ENCODE data around the gene LRIG1.

Gene LRIG1

DNA sequence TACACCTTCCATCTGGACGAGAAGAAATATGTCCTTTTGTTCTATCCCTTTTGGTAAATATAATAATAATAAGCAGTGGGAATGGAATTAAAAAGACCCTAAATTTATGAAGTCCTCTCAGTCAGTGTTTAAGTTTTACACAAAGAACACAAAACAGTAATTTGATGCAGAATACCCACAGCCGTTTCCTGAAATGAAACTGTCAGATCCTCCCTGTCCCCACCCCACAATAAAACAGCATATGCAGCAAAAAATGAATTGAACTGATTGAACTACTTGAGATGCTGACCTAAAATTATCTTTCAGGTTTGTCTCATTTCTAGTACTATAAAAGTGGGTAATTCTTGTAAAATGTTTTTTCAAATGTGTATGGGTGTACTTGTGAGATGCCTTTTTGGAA lies 2.2 kb upstream of the LRIG1 start:
- Histone ChIP-seq H3K4me3 (ENCODE audit: low read length) (no peak overlapping the region), H3K9me3 (ENCODE audit: insufficient read depth, low read depth, low read length) (no peaks in the 10 kb centered on the region), H3K27me3 (ENCODE audit: insufficient read depth, low read length) (0 out of 2 replicates have a peak, but pooled peaks cover 5% of the 10 kb centered on the region), H3K36me3 (ENCODE audit: insufficient read depth, low read depth, low read length) (no peaks in the 10 kb centered on the region), H3K27ac (ENCODE audit: low read length) (no peak overlapping the region), H3K9ac (ENCODE audit: low read depth, low read length) (no peak overlapping the region), H3K4me1 (ENCODE audit: insufficient read depth, low read length) (peaks cover 23% of the 10 kb centered on the region; the same call in 1 of the 2 replicates)

DNA sequence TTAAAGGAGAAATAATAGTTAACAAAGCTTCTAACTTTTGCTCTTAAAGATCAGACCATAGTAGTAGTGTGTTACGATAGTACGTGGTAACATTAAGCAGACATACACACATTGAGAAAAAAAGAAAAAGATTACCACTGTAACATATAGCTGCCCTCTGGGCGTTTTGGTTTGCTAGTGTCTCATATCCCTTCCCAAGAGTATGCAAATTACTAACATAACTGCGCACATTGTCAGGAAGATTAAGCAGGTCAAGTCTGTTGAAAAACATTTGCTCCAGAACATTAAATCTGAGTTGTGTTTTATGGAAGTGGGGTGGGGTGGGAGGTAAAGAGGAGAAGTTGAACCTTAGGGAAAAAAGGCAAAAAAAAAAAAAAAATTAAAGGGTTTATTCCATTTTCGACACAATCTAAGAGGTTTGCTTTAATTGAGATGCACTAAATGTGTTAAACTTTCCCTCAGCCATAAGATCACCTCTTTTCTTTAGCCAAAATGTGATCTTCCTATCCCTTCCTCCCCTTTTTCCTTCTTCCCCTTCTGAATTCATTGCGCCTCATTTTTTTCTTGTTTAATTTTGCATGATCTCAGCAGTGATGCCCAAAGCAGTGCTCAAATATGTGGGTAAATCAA lies 1.5 kb upstream of the LRIG1 start:
- Histone ChIP-seq H3K27me3 (ENCODE audit: insufficient read depth, low read length) (0 out of 2 replicates have a peak, but pooled peaks cover 5% of the 10 kb centered on the region), H3K9ac (ENCODE audit: low read depth, low read length) (no peak overlapping the region), H3K27ac (ENCODE audit: low read length) (no peak overlapping the region), H3K4me3 (ENCODE audit: low read length) (no peak overlapping the region), H3K4me1 (ENCODE audit: insufficient read depth, low read length) (peaks cover 26% of the 10 kb centered on the region; the same call in 1 of the 2 replicates), H3K9me3 (ENCODE audit: insufficient read depth, low read depth, low read length) (no peaks in the 10 kb centered on the region), H3K36me3 (ENCODE audit: insufficient read depth, low read depth, low read length) (no peaks in the 10 kb centered on the region)

DNA sequence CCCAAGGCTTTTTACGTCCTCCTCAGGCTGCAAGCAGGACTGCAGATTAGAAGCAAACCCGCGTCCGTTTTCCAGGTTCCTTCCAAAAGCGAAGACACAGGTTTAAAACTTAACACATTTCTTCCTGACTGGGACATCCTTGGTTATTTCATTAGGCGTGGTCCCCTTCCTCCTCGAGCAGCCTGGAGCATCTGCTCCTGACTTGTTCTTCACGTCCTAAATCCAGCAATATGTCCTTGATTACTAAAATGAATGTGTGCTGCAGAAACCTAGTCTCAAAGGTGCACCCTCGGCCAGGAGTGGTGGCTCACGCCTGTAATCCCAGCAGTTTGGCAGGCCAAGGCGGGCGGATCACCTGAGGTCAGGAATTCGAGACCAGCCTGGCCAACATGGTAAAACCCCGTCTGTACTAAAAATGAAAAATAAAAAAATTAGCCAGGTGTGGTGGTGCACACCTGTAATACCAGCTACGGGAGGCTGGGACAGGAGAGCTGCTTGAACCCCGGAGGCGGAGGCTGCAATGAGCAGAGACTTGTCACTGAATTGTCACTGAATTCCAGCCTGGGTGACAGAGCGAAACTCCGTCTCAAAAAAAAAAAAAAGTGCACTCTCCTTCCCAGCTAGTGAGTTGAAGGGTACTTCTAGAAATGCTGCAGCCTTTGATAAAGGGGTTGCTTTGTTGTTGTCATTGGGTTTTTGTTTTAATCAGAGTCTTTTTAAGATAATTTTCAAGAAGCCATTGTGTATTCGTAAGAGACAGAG lies 842 bp upstream of the LRIG1 start:
- Histone ChIP-seq H3K27me3 (ENCODE audit: insufficient read depth, low read length) (0 out of 2 replicates have a peak, but pooled peaks cover 5% of the 10 kb centered on the region), H3K4me3 (ENCODE audit: low read length) (peak overlapping the region; percentile 76), H3K36me3 (ENCODE audit: insufficient read depth, low read depth, low read length) (no peaks in the 10 kb centered on the region), H3K9me3 (ENCODE audit: insufficient read depth, low read depth, low read length) (no peaks in the 10 kb centered on the region), H3K27ac (ENCODE audit: low read length) (no peak overlapping the region), H3K4me1 (ENCODE audit: insufficient read depth, low read length) (peaks cover 33% of the 10 kb centered on the region; the same call in 1 of the 2 replicates), H3K9ac (ENCODE audit: low read depth, low read length) (peak overlapping the region; percentile 72; the same call in 1 of the 2 replicates)

DNA sequence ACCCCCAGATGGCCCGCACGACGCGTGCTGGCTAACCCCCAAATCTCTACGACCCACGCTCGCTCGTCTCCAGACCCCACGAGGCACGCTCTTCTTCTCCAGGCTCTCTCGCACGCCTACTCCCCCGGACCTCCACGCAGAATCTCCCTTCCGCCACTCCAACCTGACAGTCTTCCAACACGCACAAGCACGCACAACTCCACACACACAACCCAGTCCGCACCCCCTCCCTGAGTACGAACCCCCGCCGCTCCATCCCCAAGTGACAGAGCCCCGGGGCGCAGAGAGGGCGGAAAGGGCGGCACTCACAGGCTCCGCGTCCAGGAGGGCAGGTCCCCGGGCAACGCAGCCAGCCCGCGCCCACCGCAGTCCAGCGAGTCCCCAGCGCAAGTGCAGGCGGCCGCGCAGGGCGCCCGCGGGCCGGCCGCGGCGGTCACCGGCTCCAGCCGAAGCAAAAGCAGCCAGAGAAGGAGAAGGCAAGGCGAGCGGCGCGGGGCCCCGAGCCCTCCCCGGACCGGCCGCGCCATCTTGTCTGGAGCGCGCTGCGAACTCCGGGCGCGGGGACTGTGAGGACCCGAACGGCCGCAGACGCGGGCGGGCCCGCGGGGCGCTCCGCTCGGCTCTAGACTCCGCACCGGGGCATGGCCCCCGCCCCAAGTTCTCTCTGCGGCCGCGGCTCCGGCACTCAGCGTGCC lies 794 bp downstream of the LRIG1 start:
- H3K27me3 ChIP-seq (ENCODE audit: insufficient read depth, low read length) = 0 out of 2 replicates have a peak, but pooled peaks cover 5% of the 10 kb centered on the region
- no peaks in the 10 kb centered on the region for H3K9me3 ChIP-seq (ENCODE audit: insufficient read depth, low read depth, low read length)
- H3K4me3 ChIP-seq (ENCODE audit: low read length) = peak overlapping the region; percentile 91
- H3K4me1 ChIP-seq (ENCODE audit: insufficient read depth, low read length) = peaks cover 46% of the 10 kb centered on the region
- H3K36me3 ChIP-seq (ENCODE audit: insufficient read depth, low read depth, low read length) = no peaks in the 10 kb centered on the region
- H3K9ac ChIP-seq (ENCODE audit: low read depth, low read length) = peak overlapping the region; percentile 88
- H3K27ac ChIP-seq (ENCODE audit: low read length) = no peak overlapping the region

DNA sequence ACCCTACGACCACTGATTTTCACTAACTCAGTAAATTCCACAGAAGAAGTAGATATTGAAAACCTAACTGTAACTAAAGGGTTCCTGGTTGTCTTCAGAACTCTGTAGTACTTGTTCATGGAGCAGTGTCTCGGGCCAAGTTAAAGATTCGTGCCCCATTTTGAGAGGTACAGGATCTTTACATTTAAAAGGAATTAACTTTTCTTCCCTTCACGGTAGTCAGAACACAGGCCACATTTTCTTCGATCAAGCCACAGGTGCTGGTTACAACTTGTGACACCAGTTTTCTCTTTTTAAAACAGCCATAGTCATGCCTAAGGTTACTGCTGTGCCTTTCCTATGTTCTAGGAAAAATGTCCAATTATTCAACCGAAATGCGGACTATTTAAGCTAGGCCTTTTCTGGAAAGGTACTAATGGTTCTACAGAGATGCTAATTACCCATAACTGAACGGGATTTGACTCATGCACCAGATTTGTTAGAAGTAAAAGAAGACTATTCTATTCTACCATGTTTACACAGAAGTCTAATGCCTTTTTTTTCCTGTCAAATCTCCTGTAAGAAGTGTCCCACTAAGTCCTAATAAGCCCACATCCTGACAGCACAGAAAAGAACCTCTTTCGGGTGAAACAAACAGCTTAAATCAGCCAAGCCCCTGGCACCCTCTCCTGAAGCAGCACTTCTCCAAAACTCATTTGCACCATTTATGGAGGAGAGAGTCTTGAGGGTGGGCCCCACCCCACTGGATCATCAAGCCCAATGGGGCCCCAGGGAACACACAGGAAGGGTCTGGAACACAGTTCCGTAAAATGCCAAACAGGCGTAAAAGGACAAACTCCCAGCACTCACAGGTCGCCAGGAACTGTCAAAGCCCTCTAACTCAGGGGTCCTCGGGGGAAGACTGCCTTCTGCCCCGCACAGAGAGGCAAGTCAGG lies 1.9 kb downstream of the LRIG1 start:
- H3K4me1 ChIP-seq (ENCODE audit: insufficient read depth, low read length) = peaks cover 56% of the 10 kb centered on the region
- peak overlapping the region; percentile 65 for H3K9ac ChIP-seq (ENCODE audit: low read depth, low read length)
- H3K9me3 ChIP-seq (ENCODE audit: insufficient read depth, low read depth, low read length) = no peaks in the 10 kb centered on the region
- H3K27me3 ChIP-seq (ENCODE audit: insufficient read depth, low read length) = 0 out of 2 replicates have a peak, but pooled peaks cover 5% of the 10 kb centered on the region
- peak overlapping the region; percentile 17 for H3K27ac ChIP-seq (ENCODE audit: low read length)
- no peaks in the 10 kb centered on the region for H3K36me3 ChIP-seq (ENCODE audit: insufficient read depth, low read depth, low read length)
- peak overlapping the region; percentile 91 for H3K4me3 ChIP-seq (ENCODE audit: low read length)

DNA sequence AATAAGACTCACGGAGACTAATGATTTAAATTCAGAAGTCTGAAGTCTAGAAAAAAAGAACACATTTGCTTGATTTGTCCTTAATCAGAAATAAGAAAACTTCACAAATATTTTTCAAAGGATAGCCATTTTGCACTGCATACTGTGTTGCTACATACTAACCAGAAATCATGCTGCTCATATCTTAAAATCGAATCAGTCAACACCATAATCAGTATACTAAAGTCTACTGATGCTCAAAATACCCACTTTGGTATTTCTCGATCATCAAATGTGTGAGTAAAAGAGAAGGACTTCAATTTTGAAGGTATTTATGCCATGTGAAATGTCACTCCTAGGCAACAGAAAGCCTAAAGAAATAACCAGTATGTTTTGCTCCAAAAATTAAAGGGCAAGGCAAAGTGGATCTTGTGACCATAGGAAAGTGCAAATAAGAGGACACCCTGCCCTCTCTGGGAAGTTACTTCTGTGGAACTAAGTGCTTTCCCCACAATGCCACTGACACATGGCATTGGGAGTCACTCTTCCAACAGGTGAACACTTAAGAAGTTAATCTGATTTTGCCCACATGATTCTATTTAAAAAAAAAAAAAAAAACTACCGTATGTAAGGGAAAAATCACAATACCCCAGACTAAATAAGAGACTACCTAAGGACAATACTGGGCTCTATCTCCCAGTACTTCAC lies 2.7 kb downstream of the LRIG1 start:
- H3K36me3 ChIP-seq (ENCODE audit: insufficient read depth, low read depth, low read length) = peaks cover 3% of the 10 kb centered on the region; the same call in 1 of the 2 replicates
- H3K9ac ChIP-seq (ENCODE audit: low read depth, low read length) = peak overlapping the region; percentile 65; the same call in 1 of the 2 replicates
- no peak overlapping the region for H3K27ac ChIP-seq (ENCODE audit: low read length)

DNA sequence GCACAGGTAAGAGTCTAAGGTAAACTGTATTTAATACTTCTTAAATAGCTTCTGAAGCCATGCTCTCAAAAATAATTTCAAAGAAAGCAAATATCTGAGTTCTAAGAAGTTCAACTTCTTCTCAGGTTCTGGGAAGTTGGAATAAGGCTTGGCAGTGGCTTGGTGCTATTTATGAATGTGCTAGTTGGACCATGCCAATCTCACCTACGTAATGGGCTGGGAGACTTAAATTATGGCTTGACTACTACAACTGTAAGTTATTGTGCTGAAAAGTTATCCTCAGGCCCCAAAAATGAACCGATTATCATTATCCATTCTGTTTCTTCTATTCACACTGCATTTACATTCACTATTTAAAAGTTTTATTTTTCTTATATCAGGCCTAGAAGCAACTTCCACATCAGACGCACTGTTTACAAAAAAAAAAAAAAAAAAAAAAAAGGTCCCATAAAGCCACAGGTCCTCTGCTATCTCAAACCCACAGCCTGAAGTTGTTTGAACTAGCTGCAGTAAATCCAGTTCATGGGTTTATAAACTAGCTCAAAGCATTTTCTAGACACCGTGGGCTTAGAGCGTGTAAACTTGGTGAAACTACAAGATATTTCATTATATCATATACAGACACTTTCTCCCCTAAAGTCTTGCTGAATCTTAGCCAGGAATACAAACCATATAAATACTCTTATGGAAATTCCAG lies 3.4 kb downstream of the LRIG1 start:
- H3K4me1 ChIP-seq (ENCODE audit: insufficient read depth, low read length) = peaks cover 66% of the 10 kb centered on the region
- H3K4me3 ChIP-seq (ENCODE audit: low read length) = peak overlapping the region; percentile 91
- H3K9me3 ChIP-seq (ENCODE audit: insufficient read depth, low read depth, low read length) = no peaks in the 10 kb centered on the region
- peak overlapping the region; percentile 35 for H3K27ac ChIP-seq (ENCODE audit: low read length)
- H3K27me3 ChIP-seq (ENCODE audit: insufficient read depth, low read length) = 0 out of 2 replicates have a peak, but pooled peaks cover 5% of the 10 kb centered on the region
- H3K9ac ChIP-seq (ENCODE audit: low read depth, low read length) = peak overlapping the region; percentile 67; the same call in 1 of the 2 replicates
- peaks cover 6% of the 10 kb centered on the region; the same call in 1 of the 2 replicates for H3K36me3 ChIP-seq (ENCODE audit: insufficient read depth, low read depth, low read length)

More for the DNA sequence above, 2.7 kb downstream of the LRIG1 start:
- peaks cover 63% of the 10 kb centered on the region for H3K4me1 ChIP-seq (ENCODE audit: insufficient read depth, low read length)
- H3K27me3 ChIP-seq (ENCODE audit: insufficient read depth, low read length) = 0 out of 2 replicates have a peak, but pooled peaks cover 5% of the 10 kb centered on the region
- no peaks in the 10 kb centered on the region for H3K9me3 ChIP-seq (ENCODE audit: insufficient read depth, low read depth, low read length)
- peak overlapping the region; percentile 91 for H3K4me3 ChIP-seq (ENCODE audit: low read length)

DNA sequence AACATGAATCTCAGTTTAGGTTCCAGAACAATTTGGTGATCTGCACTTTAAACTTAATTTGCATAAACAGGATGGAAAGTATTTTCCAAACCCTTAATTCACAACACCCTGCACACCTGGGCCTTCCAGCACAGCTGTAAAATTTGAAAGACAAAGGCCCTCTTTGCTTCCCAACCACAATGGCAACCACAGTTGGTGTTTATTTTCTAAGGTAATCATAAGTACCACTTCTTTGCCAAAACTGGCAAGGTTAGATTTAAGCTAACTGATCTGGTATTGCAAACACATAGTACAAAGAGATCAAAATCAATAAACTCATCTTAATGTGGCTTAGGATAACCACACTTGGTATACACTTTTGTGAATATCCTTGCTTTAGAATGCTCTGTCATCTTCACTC lies 4.1 kb downstream of the LRIG1 start:
- peaks cover 6% of the 10 kb centered on the region; the same call in 1 of the 2 replicates for H3K36me3 ChIP-seq (ENCODE audit: insufficient read depth, low read depth, low read length)
- H3K9ac ChIP-seq (ENCODE audit: low read depth, low read length) = peak overlapping the region; percentile 67
- H3K27ac ChIP-seq (ENCODE audit: low read length) = peak overlapping the region; percentile 35
- no peaks in the 10 kb centered on the region for H3K27me3 ChIP-seq (ENCODE audit: insufficient read depth, low read length)
- no peaks in the 10 kb centered on the region for H3K9me3 ChIP-seq (ENCODE audit: insufficient read depth, low read depth, low read length)
- H3K4me3 ChIP-seq (ENCODE audit: low read length) = peak overlapping the region; percentile 91
- peaks cover 66% of the 10 kb centered on the region for H3K4me1 ChIP-seq (ENCODE audit: insufficient read depth, low read length)

DNA sequence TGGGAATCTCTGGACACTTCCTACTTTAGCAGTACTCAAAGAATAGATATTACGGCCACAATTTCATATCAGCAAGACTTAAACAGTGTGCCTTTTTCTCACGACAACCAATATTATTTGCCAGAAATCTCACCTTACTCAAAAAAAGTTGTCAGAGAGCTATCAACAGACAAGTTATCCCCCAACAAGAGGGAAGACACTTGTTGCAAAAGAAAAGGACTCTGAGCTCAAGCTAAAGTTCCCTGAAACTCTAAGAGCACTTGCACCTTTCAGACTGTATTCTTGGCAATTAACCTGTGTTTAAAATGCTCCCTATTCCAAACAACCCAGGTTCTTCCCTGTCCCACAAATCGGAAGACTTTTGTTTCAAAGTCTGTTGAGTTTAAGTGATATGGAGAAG lies 4.5 kb downstream of the LRIG1 start:
- H3K9ac ChIP-seq (ENCODE audit: low read depth, low read length) = peak overlapping the region; percentile 67
- H3K36me3 ChIP-seq (ENCODE audit: insufficient read depth, low read depth, low read length) = peaks cover 6% of the 10 kb centered on the region; the same call in 1 of the 2 replicates
- H3K4me1 ChIP-seq (ENCODE audit: insufficient read depth, low read length) = peaks cover 66% of the 10 kb centered on the region
- peak overlapping the region; percentile 91 for H3K4me3 ChIP-seq (ENCODE audit: low read length)
- no peaks in the 10 kb centered on the region for H3K27me3 ChIP-seq (ENCODE audit: insufficient read depth, low read length)
- H3K27ac ChIP-seq (ENCODE audit: low read length) = peak overlapping the region; percentile 36
- H3K9me3 ChIP-seq (ENCODE audit: insufficient read depth, low read depth, low read length) = no peaks in the 10 kb centered on the region

DNA sequence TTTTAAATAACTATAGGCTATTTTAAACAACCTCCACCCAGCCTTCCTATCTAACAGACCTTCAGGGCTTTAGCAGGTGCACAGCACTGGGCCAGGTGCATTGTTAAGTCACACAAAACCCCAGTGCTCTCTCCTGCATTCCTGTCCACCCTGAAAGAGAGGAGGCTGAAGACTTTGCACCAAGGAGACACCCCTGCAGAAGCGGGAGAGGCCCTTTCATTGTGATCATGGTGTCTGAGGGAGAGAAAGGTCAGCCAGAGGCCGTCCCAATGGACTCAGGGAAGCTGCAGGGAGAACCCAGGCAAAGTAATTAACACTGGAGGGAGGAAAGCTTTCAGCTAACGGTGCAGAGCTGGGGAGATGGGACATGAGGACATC lies 5.2 kb downstream of the LRIG1 start:
- H3K27me3 ChIP-seq (ENCODE audit: insufficient read depth, low read length) = no peaks in the 10 kb centered on the region
- H3K36me3 ChIP-seq (ENCODE audit: insufficient read depth, low read depth, low read length) = peaks cover 6% of the 10 kb centered on the region; the same call in 1 of the 2 replicates
- peak overlapping the region; percentile 67 for H3K9ac ChIP-seq (ENCODE audit: low read depth, low read length)
- H3K4me1 ChIP-seq (ENCODE audit: insufficient read depth, low read length) = peaks cover 72% of the 10 kb centered on the region
- peak overlapping the region; percentile 36 for H3K27ac ChIP-seq (ENCODE audit: low read length)
- H3K9me3 ChIP-seq (ENCODE audit: insufficient read depth, low read depth, low read length) = no peaks in the 10 kb centered on the region
- peak overlapping the region; percentile 91 for H3K4me3 ChIP-seq (ENCODE audit: low read length)
